Activated naive CD4-positive, alpha-beta T cell (primary cell): Measurements from ENCODE around the gene G6PC3.
A peak's percentile ranks its signal among the peaks of the same experiment; 100 is the strongest.
"Not testable (repeated sequence)": the region's sequence is repeated elsewhere in the genome, so short reads cannot be mapped to it uniquely, and the experiment has no call there.

Experiments
- DNase-seq, 4 experiments: peaks; one replicate each; lab custom pipeline; 2025; lab: John Stamatoyannopoulos, UW

Gene G6PC3

GRCh38 chr17:44070455-44071197, at the start of gene G6PC3:
Gene G6PC3, plus strand, starts transcription at chr17:44070735. Its CDS starts 231 bp downstream, at chr17:44070966.
- peak; percentile 36 to 54 (median 46) for DNase-seq

- not testable (repeated sequence) for DNase-seq
Observed at GRCh38 chr17:44021227-44021626, 49.3 kb upstream of the G6PC3 start.

GRCh38 chr17:44022246-44022645, 48.3 kb upstream of the G6PC3 start:
- DNase-seq = no peak

GRCh38 chr17:44023545-44024270, 46.8 kb upstream of the G6PC3 start:
- no peak for DNase-seq

GRCh38 chr17:44024271-44024663, 46.3 kb upstream of the G6PC3 start:
- no peak for DNase-seq

GRCh38 chr17:44024853-44025252, 45.7 kb upstream of the G6PC3 start:
- no peak for DNase-seq

- no peak for DNase-seq
Observed at GRCh38 chr17:44029736-44030135, 40.8 kb upstream of the G6PC3 start.

- no peak for DNase-seq
Observed at GRCh38 chr17:44030482-44030881, 40.1 kb upstream of the G6PC3 start.

- DNase-seq = no peak
Observed at GRCh38 chr17:44033861-44034408, 36.6 kb upstream of the G6PC3 start.

GRCh38 chr17:44034688-44035087, 35.8 kb upstream of the G6PC3 start:
- DNase-seq = not testable (repeated sequence)

GRCh38 chr17:44037471-44037870, 33.1 kb upstream of the G6PC3 start:
- no peak for DNase-seq

GRCh38 chr17:44038604-44039011, 31.9 kb upstream of the G6PC3 start:
- no peak for DNase-seq

- DNase-seq = no peak
Observed at GRCh38 chr17:44039829-44040635, 30.5 kb upstream of the G6PC3 start.

- DNase-seq = no peak
Observed at GRCh38 chr17:44043272-44043696, 27.3 kb upstream of the G6PC3 start.

GRCh38 chr17:44044071-44044470, 26.5 kb upstream of the G6PC3 start:
- no peak for DNase-seq

GRCh38 chr17:44045486-44045885, 25.0 kb upstream of the G6PC3 start:
- DNase-seq = no peak

- not testable (repeated sequence) for DNase-seq
Observed at GRCh38 chr17:44046893-44047292, 23.6 kb upstream of the G6PC3 start.

GRCh38 chr17:44049294-44050060, 21.1 kb upstream of the G6PC3 start:
- DNase-seq = no peak

- no peak for DNase-seq
Observed at GRCh38 chr17:44053125-44053872, 17.2 kb upstream of the G6PC3 start.

- no peak for DNase-seq
Observed at GRCh38 chr17:44059101-44059892, 11.2 kb upstream of the G6PC3 start.
